ENCODE results near the gene DET1. TPM values are rescaled to one million over a fixed set of nuclear protein-coding genes. Genes with fewer than 3 reads are reported as not detected.
"Not testable (repeated sequence)": the region's sequence is repeated elsewhere in the genome, so short reads cannot be mapped to it uniquely, and the experiment has no call there.

DET1 gene
- total RNA-seq, 2 experiments from 2014 or later = 4.9 to 5.0 TPM

DNA sequence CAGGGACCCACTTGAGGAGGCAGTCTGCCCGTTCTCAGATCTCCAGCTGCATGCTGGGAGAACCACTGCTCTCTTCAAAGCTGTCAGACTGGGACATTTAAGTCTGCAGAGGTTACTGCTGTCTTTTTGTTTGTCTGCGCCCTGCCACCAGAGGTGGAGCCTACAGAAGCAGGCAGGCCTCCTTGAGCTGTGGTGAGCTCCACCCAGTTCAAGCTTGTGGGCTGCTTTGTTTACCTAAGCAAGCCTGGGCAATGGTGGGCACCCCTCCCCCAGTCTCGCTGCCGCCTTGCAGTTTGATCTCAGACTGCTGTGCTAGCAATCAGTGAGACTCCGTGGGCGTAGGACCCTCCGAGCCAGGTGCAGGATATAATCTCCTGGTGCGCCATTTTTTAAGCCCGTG is 13.1 kb upstream of the DET1 start:
- H3K36me3 Mint-ChIP-seq (ENCODE audit: low read depth); H3K27me3 Mint-ChIP-seq; H3K4me1 Mint-ChIP-seq; DNase-seq; CTCF ChIA-PET; H3K27ac Mint-ChIP-seq; H3K4me3 Mint-ChIP-seq; POLR2A ChIA-PET; H3K9me3 Mint-ChIP-seq: not testable (repeated sequence)

GRCh38 chr15:88558026-88558425 is 11.5 kb upstream of the DET1 start:
- H3K36me3 Mint-ChIP-seq (ENCODE audit: low read depth); DNase-seq; H3K27ac Mint-ChIP-seq; H3K9me3 Mint-ChIP-seq; H3K4me1 Mint-ChIP-seq; POLR2A ChIA-PET; H3K27me3 Mint-ChIP-seq; CTCF ChIA-PET; H3K4me3 Mint-ChIP-seq: not testable (repeated sequence)

- CTCF ChIA-PET; H3K27me3 Mint-ChIP-seq; POLR2A ChIA-PET; H3K36me3 Mint-ChIP-seq (ENCODE audit: low read depth); H3K27ac Mint-ChIP-seq; DNase-seq; H3K4me3 Mint-ChIP-seq; H3K9me3 Mint-ChIP-seq: not testable (repeated sequence)
- H3K4me1 Mint-ChIP-seq = peaks cover 18% of the 10 kb centered on the region
Observed at GRCh38 chr15:88548009-88548408, 1.5 kb upstream of the DET1 start.

DNA sequence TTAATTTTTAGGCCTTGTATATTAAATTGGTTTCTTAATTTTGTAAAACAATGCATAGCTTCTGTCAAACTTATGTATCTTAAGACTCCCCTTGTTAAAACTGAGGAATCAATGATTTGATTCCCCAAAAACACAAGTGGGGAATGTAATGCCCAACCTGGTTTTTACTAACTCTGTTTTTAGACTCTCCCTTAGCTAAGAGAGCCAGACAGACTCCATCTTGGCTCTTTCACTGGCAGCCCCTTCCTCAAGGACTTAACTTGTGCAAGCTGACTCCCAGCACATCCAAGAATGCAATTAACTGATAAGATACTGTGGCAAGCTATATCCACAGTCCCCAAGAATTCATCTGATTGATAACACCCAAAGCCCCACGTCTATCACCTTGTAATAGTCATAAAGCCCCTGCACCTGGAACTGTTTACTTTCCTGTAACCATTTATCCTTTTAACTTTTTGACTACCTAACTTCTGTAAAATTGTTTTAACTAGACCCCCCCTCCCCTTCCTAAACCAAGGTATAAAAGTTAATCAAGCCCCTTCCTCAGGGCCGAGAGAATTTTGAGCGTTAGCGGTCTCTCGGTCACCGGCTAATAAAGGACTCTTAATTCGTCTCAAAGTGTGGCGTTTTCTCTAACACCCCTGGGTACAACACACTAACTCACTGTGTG is 768 bp downstream of the DET1 start:
- Mint-ChIP-seq H3K4me1 (peaks cover 20% of the 10 kb centered on the region), H3K4me3 (peak overlapping the region; percentile 91), H3K27ac (peak overlapping the region; percentile 96)
- DNase-seq; POLR2A ChIA-PET; H3K36me3 Mint-ChIP-seq (ENCODE audit: low read depth); H3K9me3 Mint-ChIP-seq; H3K27me3 Mint-ChIP-seq; CTCF ChIA-PET: not testable (repeated sequence)

DNA sequence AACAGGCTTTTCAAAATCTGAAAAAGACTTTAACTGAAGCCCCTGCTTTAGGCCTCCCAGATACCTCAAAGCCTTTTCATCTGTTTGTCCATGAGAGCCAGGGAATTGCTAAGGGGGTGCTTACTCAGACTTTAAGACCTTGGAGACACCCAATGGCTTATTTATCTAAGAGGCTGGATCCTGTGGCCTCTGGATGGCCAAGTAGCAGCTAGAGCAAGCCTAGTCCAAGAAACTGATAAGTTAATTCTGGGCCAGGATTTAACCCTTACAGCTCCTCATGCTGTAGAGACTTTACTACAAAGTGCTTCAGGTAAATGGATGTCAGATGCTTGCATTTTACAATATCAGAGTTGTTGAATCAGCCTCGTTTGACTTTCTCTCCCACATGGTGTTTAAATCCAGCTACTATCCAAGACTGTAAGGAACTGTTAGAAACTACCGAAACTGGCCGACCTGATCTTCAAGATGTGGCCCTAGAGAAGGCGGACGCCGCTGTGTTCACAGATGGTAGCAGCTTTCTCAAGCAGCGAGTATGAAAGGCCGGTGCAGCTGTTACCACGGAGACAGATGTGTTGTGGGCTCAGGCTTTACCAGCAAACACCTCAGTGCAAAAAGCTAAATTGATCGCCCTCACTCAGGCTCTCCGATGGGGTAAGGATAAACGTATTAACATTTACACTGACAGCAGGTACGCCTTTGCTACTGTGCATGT is 3.3 kb downstream of the DET1 start:
- POLR2A ChIA-PET = no interaction called here
- H3K4me1 Mint-ChIP-seq = peaks cover 20% of the 10 kb centered on the region
- H3K27me3 Mint-ChIP-seq = no peaks in the 10 kb centered on the region
- DNase-seq = no peak
- peaks cover 4% of the 10 kb centered on the region for H3K36me3 Mint-ChIP-seq (ENCODE audit: low read depth)
- H3K4me3 Mint-ChIP-seq = no peak overlapping the region
- peaks cover 6% of the 10 kb centered on the region for H3K9me3 Mint-ChIP-seq
- H3K27ac Mint-ChIP-seq = no peak overlapping the region
- CTCF ChIA-PET = no interaction called here

DNA sequence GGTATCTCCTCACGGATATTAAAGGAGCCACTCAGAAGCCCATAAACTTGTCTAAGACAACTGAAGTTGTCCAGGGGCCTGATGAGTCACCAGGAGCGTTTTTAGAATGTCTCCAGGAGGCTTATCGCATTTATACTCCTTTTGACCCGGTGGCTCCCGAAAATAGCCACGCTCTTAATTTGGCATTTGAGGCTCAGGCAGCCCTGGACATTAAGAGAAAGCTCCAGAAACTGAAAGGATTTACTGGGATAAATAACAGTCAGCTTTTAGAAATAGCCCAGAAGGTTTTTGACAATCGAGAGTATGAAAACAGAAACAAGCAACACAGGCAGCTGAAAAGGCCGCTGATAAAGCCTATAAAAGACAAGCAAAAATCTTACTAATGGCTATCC is 4.1 kb downstream of the DET1 start:
- Mint-ChIP-seq H3K36me3 (ENCODE audit: low read depth) (peaks cover 4% of the 10 kb centered on the region), H3K9me3 (peaks cover 5% of the 10 kb centered on the region), H3K4me1 (peaks cover 22% of the 10 kb centered on the region), H3K27me3 (no peaks in the 10 kb centered on the region), H3K4me3 (no peak overlapping the region), H3K27ac (no peak overlapping the region)
- no peak for DNase-seq
- ChIA-PET CTCF (no interaction called here), POLR2A (interaction anchor here (0.6 kb wide), 1 partner anchor 69 kb away, joined by 8 read pairs; no protein-coding TSS in a partner anchor)

DNA sequence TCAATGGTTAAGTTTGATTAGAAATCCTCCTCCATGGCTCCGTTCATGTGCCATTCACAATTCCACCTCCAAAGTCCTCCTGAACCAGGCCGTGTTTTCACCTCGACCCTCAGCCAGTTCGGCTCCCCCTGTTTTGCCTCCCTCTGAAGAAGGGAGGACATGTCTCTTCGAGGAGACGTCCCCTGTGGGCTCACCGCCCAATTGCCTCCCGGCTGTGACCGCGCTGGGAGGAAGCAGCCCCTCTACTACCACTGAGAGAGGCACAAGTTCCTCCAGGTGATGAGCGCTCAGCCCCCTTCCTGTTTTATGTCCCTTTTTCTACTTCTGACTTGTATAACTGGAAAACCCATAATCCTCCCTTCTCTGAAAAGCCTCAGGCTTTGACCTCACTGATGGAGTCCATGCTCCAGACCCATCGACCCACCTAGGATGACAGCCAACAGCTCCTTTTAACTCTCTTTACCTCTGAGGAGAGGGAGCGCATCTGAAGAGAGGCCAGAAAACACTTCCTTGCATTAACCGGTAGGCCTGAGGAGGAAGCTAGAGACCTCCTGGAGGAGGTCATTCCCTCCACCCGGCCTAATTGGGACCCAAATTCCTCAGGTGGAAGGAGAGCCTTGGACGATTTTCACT is 4.7 kb downstream of the DET1 start:
- Mint-ChIP-seq H3K27ac (no peak overlapping the region), H3K27me3 (no peaks in the 10 kb centered on the region), H3K36me3 (ENCODE audit: low read depth) (peaks cover 2% of the 10 kb centered on the region), H3K4me3 (no peak overlapping the region), H3K9me3 (peaks cover under 1% of the 10 kb centered on the region), H3K4me1 (peaks cover 17% of the 10 kb centered on the region)
- ChIA-PET CTCF (no interaction called here), POLR2A (interaction anchor here (0.6 kb wide), 1 partner anchor 70 kb away, joined by 8 read pairs; no protein-coding TSS in a partner anchor)
- DNase-seq = no peak

DNA sequence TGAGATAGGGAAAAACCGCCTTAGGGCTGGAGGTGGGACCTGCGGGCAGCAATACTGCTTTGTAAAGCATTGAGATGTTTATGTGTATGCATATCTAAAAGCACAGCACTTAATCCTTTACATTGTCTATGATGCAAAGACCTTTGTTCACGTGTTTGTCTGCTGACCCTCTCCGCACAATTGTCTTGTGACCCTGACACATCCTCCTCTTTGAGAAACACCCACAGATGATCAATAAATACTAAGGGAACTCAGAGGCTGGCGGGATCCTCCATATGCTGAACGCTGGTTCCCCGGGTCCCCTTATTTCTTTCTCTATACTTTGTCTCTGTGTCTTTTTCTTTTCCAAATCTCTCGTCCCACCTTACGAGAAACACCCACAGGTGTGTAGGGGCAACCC is 5.4 kb downstream of the DET1 start:
- CTCF ChIA-PET; H3K27ac Mint-ChIP-seq; H3K36me3 Mint-ChIP-seq (ENCODE audit: low read depth); H3K9me3 Mint-ChIP-seq; POLR2A ChIA-PET; H3K4me3 Mint-ChIP-seq; H3K27me3 Mint-ChIP-seq; DNase-seq: not testable (repeated sequence)
- H3K4me1 Mint-ChIP-seq = peaks cover 14% of the 10 kb centered on the region

- CTCF ChIA-PET, H3K27me3 Mint-ChIP-seq: not testable (repeated sequence)
Observed at GRCh38 chr15:88540350-88540749, 6.1 kb downstream of the DET1 start.

DNA sequence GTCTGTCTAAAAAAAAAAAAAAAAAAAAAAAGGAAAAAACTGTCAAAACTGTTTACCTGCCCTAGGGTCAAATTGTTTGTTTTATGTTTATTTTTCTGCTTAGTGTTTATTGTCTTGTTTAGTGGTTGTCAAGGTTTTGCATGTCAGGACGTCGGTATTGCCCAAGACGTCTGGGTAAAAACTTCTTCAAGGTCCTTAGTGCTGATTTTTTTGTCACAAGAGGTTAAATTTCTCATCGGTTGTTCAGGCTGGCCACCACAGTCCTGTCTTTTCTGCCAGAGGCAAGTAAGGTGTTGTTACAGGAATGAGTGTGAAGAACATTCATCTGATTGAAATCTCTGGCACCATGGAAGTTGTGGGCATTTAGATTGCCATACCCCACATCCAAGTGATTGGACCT is 7.0 kb downstream of the DET1 start:
- Mint-ChIP-seq H3K27me3 (no peaks in the 10 kb centered on the region), H3K9me3 (peaks cover 5% of the 10 kb centered on the region), H3K27ac (no peak overlapping the region), H3K4me3 (no peak overlapping the region), H3K36me3 (ENCODE audit: low read depth) (no peaks in the 10 kb centered on the region), H3K4me1 (peaks cover 5% of the 10 kb centered on the region)
- ChIA-PET CTCF (no interaction called here), POLR2A (no interaction called here)
- DNase-seq = no peak

More at GRCh38 chr15:88540350-88540749, 6.1 kb downstream of the DET1 start:
- H3K36me3 Mint-ChIP-seq (ENCODE audit: low read depth); H3K9me3 Mint-ChIP-seq; H3K4me3 Mint-ChIP-seq; H3K27ac Mint-ChIP-seq; H3K4me1 Mint-ChIP-seq; POLR2A ChIA-PET; DNase-seq: not testable (repeated sequence)

DNA sequence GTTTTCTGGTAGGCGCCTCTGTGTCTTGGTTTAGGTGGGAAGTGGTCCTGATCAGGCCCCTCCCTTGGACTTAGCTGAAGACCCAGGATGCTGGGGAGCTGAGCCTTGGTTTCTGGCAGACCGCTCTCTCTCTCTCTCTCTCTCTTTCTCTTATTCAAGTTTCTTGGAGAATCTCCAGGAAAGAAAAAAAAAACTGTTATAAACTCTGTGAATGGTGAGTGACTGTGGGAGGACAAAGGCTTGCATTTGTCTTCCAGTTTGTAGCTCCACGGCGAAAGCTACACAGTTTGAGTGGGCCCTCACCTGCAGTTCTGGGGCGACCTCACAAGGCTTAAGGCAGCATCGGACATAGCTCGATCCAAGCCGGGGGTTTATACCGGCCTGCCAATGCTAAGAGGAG is 7.5 kb downstream of the DET1 start:
- no peaks in the 10 kb centered on the region for H3K36me3 Mint-ChIP-seq (ENCODE audit: low read depth)
- no peak for DNase-seq

GRCh38 chr15:88537591-88538317 is 8.7 kb downstream of the DET1 start:
- DNase-seq = no peak
- Mint-ChIP-seq H3K27ac (no peak overlapping the region), H3K4me1 (peaks cover 4% of the 10 kb centered on the region), H3K9me3 (peaks cover 11% of the 10 kb centered on the region), H3K4me3 (no peak overlapping the region), H3K36me3 (ENCODE audit: low read depth) (peaks cover under 1% of the 10 kb centered on the region), H3K27me3 (no peaks in the 10 kb centered on the region)
- ChIA-PET CTCF (interaction anchor here (1.0 kb wide), 1 partner anchor 11 kb away, joined by 3 read pairs; no protein-coding TSS in a partner anchor), POLR2A (no interaction called here)

More for the DNA sequence above, 7.5 kb downstream of the DET1 start:
- Mint-ChIP-seq H3K4me3 (no peak overlapping the region), H3K9me3 (peaks cover 9% of the 10 kb centered on the region), H3K4me1 (peaks cover 5% of the 10 kb centered on the region), H3K27me3 (no peaks in the 10 kb centered on the region), H3K27ac (no peak overlapping the region)
- POLR2A ChIA-PET = no interaction called here
- CTCF ChIA-PET = no interaction called here
